A549 (cell line): ENCODE measurements around the gene POLD1. TPM values are rescaled to one million over a fixed set of nuclear protein-coding genes. Genes with fewer than 3 reads are reported as not detected.

Source experiments
- ATAC-seq, 2 experiments: fragments of 200-7000 bp in 1 of 2; fragments of >200 bp in 1 of 2; cut with Nextera tagmentation in 1 of 2; cut with Tn5 transposase in 1 of 2; 3 replicates each; pipeline versions ENCODE4 v1.8.0 to v1.9.1; 2018 to 2020; ENCODE audit warnings: mild to moderate bottlenecking in 1 of 2, moderate library complexity in 1 of 2
- CTCF ChIA-PET: fragments of 300-600 bp; sonication (Branson Sonifier 250); formaldehyde crosslinking; extraction: SDS; loops from one replicate; lab custom pipeline; 2021; ENCODE audit warnings: antibody characterized with exemption, inconsistent platforms; lab: Yijun Ruan, JAX
- POLR2A ChIA-PET: fragments of 350-600 bp; formaldehyde crosslinking; extraction: SDS; loops from one replicate; lab custom pipeline; 2021; ENCODE audit warnings: antibody characterized with exemption, inconsistent platforms; lab: Yijun Ruan, JAX
- DNase-seq, 2 experiments: peaks; one replicate each; pipeline versions ENCODE4 v3.0.0 to v3.0.0-alpha.2; 2011 to 2016; ENCODE audit warnings: low read depth in 1 of 2, low spot score in 1 of 2
- FAIRE-seq: peaks from 2 replicates; lab custom pipeline; 2011; peaks lifted over from hg19 to GRCh38; lab: Jason Lieb, UNC
- H3K27ac ChIP-seq, 2 experiments: fragments of >200 bp; sonication (Bioruptor Twin); formaldehyde crosslinking; 3 replicates each; pipeline ENCODE4 v1.5.1; 2016 to 2017
- H3K4me1 ChIP-seq: fragments of >200 bp; sonication (Bioruptor Twin); formaldehyde crosslinking; 3 replicates; pipeline ENCODE4 v1.6.1; 2016
- H3K4me2 ChIP-seq: fragments of >200 bp; sonication (Bioruptor Twin); formaldehyde crosslinking; 3 replicates; pipeline ENCODE4 v1.6.1; 2016
- H3K4me3 ChIP-seq: fragments of >200 bp; sonication (Bioruptor Twin); formaldehyde crosslinking; 3 replicates; pipeline ENCODE4 v1.5.1; 2016
- H3K9me3 ChIP-seq: fragments of >200 bp; sonication (Bioruptor Twin); formaldehyde crosslinking; 3 replicates; pipeline ENCODE4 v1.6.1; 2016
- CBX2 ChIP-seq: fragments of 200-600 bp; sonication (generic); IDR thresholded peaks from 2 replicates; pipeline ENCODE4 v1.6.1; 2016; ENCODE audit warnings: low read depth, mild to moderate bottlenecking, borderline replicate concordance
- EHF ChIP-seq: fragments of 250-450 bp; sonication (Bioruptor Pico); IDR thresholded peaks from 2 replicates; pipeline ENCODE4 v1.5.0; 2020; ENCODE audit warnings: mild to moderate bottlenecking
- ELK1 ChIP-seq: fragments of 150-350 bp; IDR thresholded peaks from 2 replicates; pipeline ENCODE4 v1.6.1; 2014; ENCODE audit warnings: low read depth, mild to moderate bottlenecking, low read length
- EP300 ChIP-seq, 2 experiments: fragments of >200 bp; sonication (Bioruptor Twin); formaldehyde crosslinking; IDR thresholded peaks; 2 replicates in 1 of 2; 3 replicates in 1 of 2; pipeline ENCODE4 v1.6.1; 2016 to 2017
- FOSL2 ChIP-seq, 2 experiments: fragments of 450-650 bp in 1 of 2; fragments of >200 bp in 1 of 2; sonication (Bioruptor Twin) in 1 of 2; formaldehyde crosslinking; IDR thresholded peaks; 2 replicates each; pipeline versions ENCODE4 v1.5.0 to v1.6.1; 2016 to 2020; ENCODE audit warnings: mild to moderate bottlenecking in 1 of 2, moderate library complexity in 1 of 2
- HEYL ChIP-seq: fragments of 250-450 bp; sonication (Bioruptor Pico); IDR thresholded peaks from 2 replicates; pipeline ENCODE4 v1.8.0; 2021; ENCODE audit warnings: mild to moderate bottlenecking, moderate library complexity
- HMGXB4 ChIP-seq: fragments of 250-450 bp; sonication (Bioruptor Pico); IDR thresholded peaks from 2 replicates; pipeline ENCODE4 v1.5.0; 2021; ENCODE audit warnings: mild to moderate bottlenecking, moderate library complexity, borderline replicate concordance
- HOXA7 ChIP-seq: fragments of 250-450 bp; sonication (Bioruptor Pico); IDR thresholded peaks from 2 replicates; pipeline ENCODE4 v1.5.0; 2020; ENCODE audit warnings: mild to moderate bottlenecking, moderate library complexity
- KDM1A ChIP-seq: fragments of 200-600 bp; sonication (generic); IDR thresholded peaks from 2 replicates; pipeline ENCODE4 v1.6.1; 2016; ENCODE audit warnings: low read depth, mild to moderate bottlenecking
- KDM5A ChIP-seq: fragments of 200-600 bp; sonication (generic); IDR thresholded peaks from 2 replicates; pipeline ENCODE4 v1.6.1; 2016; ENCODE audit warnings: antibody characterized with exemption, mild to moderate bottlenecking
- MAFK ChIP-seq: fragments of 450-650 bp; IDR thresholded peaks from 2 replicates; pipeline ENCODE4 v1.6.1; 2014; ENCODE audit not compliant: partially characterized antibody
- NPAS2 ChIP-seq: fragments of 250-450 bp; sonication (Bioruptor Pico); IDR thresholded peaks from 2 replicates; pipeline ENCODE4 v1.8.0; 2022; ENCODE audit warnings: mild to moderate bottlenecking, moderate library complexity, borderline replicate concordance
- NR3C1 ChIP-seq: fragments of >200 bp; sonication (Bioruptor Twin); formaldehyde crosslinking; IDR thresholded peaks from 3 replicates; pipeline ENCODE4 v1.6.1; 2017
- POLR2A ChIP-seq: IDR thresholded peaks from 2 replicates; pipeline ENCODE4 v1.6.1; 2012; ENCODE audit warnings: mild to moderate bottlenecking, low read length
- RNF2 ChIP-seq: fragments of 200-600 bp; sonication (generic); IDR thresholded peaks from 2 replicates; pipeline ENCODE4 v1.6.1; 2016; ENCODE audit warnings: low read depth, mild to moderate bottlenecking, antibody characterized with exemption, moderate library complexity, borderline replicate concordance
- SMC3 ChIP-seq: fragments of >200 bp; sonication (Bioruptor Twin); formaldehyde crosslinking; IDR thresholded peaks from 3 replicates; pipeline ENCODE4 v1.6.1; 2018; ENCODE audit warnings: inconsistent platforms
- SREBF2 ChIP-seq: fragments of 450-650 bp; IDR thresholded peaks from 2 replicates; pipeline ENCODE4 v1.6.1; 2014; ENCODE audit warnings: mild to moderate bottlenecking, moderate library complexity
- ZFP36 ChIP-seq: fragments of 450-650 bp; IDR thresholded peaks from 2 replicates; pipeline ENCODE4 v1.6.1; 2014; ENCODE audit warnings: borderline replicate concordance; ENCODE audit not compliant: partially characterized antibody
- ZSCAN20 ChIP-seq: fragments of 250-450 bp; sonication (Bioruptor Pico); IDR thresholded peaks from 2 replicates; pipeline ENCODE4 v1.8.0; 2022; ENCODE audit warnings: mild to moderate bottlenecking, moderate library complexity
- WGBS: methylation state at CpG from one replicate; pipeline ENCODE4 v1.1.6; 2017; ENCODE audit errors: missing lambda C conversion rate; 5-methylcytosine and 5-hydroxymethylcytosine counted together
- polyA plus RNA-seq, 4 experiments: library from polyadenylated mRNA; depleted of rRNA in 3 of 4; stranded (reverse); fragments of >200 nt; fragmentation: RNase III in 1 of 4; extraction: RNeasy Plus Mini Kit Qiagen cat#74134 plus additional on column Dnase treatment in 1 of 4; gene quantifications; 2 replicates in 3 of 4; 3 replicates in 1 of 4; pipeline ENCODE4 v1.2.3, GENCODE V29; 2011 to 2017
- TF ChIP-seq, protein P1 (sequence below): fragments of >200 bp; sonication (Bioruptor Twin); formaldehyde crosslinking; IDR thresholded peaks from 2 replicates; pipeline ENCODE4 v1.6.1; 2016
- TF ChIP-seq, protein P2 (sequence below): fragments of >200 bp; sonication (Bioruptor Twin); formaldehyde crosslinking; IDR thresholded peaks from 3 replicates; pipeline ENCODE4 v1.6.1; 2016
- TF ChIP-seq, protein P3 (sequence below): IDR thresholded peaks from 2 replicates; pipeline ENCODE4 v1.6.1; 2012

The POLD1 gene
- polyA plus RNA-seq, 2 of the 4 experiments (the other 2 are of a cell fraction), result 26.1 to 88.8 TPM

GRCh38 chr19:50362656-50363424 lies 21.3 kb upstream of the POLD1 start:
- Histone ChIP-seq H3K4me1 (0 out of 3 replicates have a peak, but pooled peaks cover 5% of the 10 kb centered on the region), H3K27ac (no peak overlapping the region), H3K9me3 (no peaks in the 10 kb centered on the region), H3K4me2 (no peak overlapping the region), H3K4me3 (no peak overlapping the region)
- POLR2A ChIA-PET, result no interaction called here
- WGBS, result 22% methylated on average over 11 of the region's 11 CpGs
- DNase-seq (no peak), FAIRE-seq (no peak), ATAC-seq (no peak)
- CTCF ChIA-PET, result interaction anchor here (0.9 to 12.4 kb wide), 11 partner anchors 10 to 421 kb away, joined by 3 to 175 read pairs (median 8); no protein-coding TSS in a partner anchor
- no peak for TF ChIP-seq SMC3
- TF ChIP-seq SREBF2, result no peak
- no peak for TF ChIP-seq MAFK

- Histone ChIP-seq H3K4me2 (no peak within 1 kb of the TSS), H3K4me3 (no peak within 1 kb of the TSS), H3K27ac (no peak within 1 kb of the TSS), H3K4me1 (peaks cover 9% of the 10 kb centered on the region), H3K9me3 (no peaks in the 10 kb centered on the region)
- POLR2A ChIA-PET, result no interaction called here
- ATAC-seq (no peak), DNase-seq (no peak), FAIRE-seq (no peak)
- WGBS, result 62% methylated on average over 11 of the region's 11 CpGs
- TF ChIP-seq HMGXB4 (CRISPR knock-in tag) (no peak), NPAS2 (CRISPR knock-in tag) (no peak), SREBF2 (no peak), HEYL (CRISPR knock-in tag) (no peak)
- CTCF ChIA-PET, result interaction anchor here (0.6 to 12.4 kb wide), 14 partner anchors 8 to 418 kb away, joined by 3 to 175 read pairs (median 4); partner anchors contain the start of genes NR1H2 and POLD1
Measured at GRCh38 chr19:50365434-50366306, 18.5 kb upstream of the POLD1 start, which contains the start of gene NAPSA. TSS of gene NAPSA (minus strand) at chr19:50365639. CDS start at chr19:50365621, 18 bp downstream.

- H3K4me2 ChIP-seq, result peak overlapping the region; percentile 86
- H3K9me3 ChIP-seq, result no peaks in the 10 kb centered on the region
- FAIRE-seq (peak; percentile 46), DNase-seq (peak; percentile 95 to 99), ATAC-seq (peak; percentile 95)
- H3K4me3 ChIP-seq, result peak overlapping the region; percentile 62
- CTCF ChIA-PET, result interaction anchor here (0.6 to 12.4 kb wide), 60 partner anchors 9 to 556 kb away, joined by 3 to 175 read pairs (median 5); partner anchors contain the start of genes JOSD2, KCNC3, MYBPC2 and POLD1
- H3K27ac ChIP-seq, result peak overlapping the region; percentile 85 to 87
- 2% methylated on average over 34 of the region's 34 CpGs for WGBS
- POLR2A ChIA-PET, result interaction anchor here (0.5 to 1.9 kb wide), 9 partner anchors 11 to 239 kb away, joined by 3 to 10 read pairs (median 3); partner anchors contain the start of gene POLD1
- peaks cover 5% of the 10 kb centered on the region for H3K4me1 ChIP-seq
- TF ChIP-seq NPAS2 (CRISPR knock-in tag) (no peak), HOXA7 (CRISPR knock-in tag) (no peak), KDM1A (no peak), KDM5A (no peak), EHF (CRISPR knock-in tag) (no peak), FOSL2 (IDR thresholded peaks at IDR 0.05) (no peak), FOSL2 (CRISPR knock-in tag; IDR thresholded peaks at IDR 0.05) (no peak), ZSCAN20 (CRISPR knock-in tag) (no peak), RNF2 (no peak), EP300 (IDR thresholded peaks at IDR 0.05) (no peak), POLR2A (peak; percentile 79), CBX2 (no peak), ELK1 (no peak), ZFP36 (no peak), NR3C1 (no peak)
- TF ChIP-seq, protein P1, sequence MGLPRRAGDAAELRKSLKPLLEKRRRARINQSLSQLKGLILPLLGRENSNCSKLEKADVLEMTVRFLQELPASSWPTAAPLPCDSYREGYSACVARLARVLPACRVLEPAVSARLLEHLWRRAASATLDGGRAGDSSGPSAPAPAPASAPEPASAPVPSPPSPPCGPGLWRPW, result no peak
- TF ChIP-seq, protein P2, sequence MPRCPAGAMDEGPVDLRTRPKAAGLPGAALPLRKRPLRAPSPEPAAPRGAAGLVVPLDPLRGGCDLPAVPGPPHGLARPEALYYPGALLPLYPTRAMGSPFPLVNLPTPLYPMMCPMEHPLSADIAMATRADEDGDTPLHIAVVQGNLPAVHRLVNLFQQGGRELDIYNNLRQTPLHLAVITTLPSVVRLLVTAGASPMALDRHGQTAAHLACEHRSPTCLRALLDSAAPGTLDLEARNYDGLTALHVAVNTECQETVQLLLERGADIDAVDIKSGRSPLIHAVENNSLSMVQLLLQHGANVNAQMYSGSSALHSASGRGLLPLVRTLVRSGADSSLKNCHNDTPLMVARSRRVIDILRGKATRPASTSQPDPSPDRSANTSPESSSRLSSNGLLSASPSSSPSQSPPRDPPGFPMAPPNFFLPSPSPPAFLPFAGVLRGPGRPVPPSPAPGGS, result 0 out of 3 replicates have a peak, but pooled peaks have one; percentile 55
- TF ChIP-seq, protein P3, sequence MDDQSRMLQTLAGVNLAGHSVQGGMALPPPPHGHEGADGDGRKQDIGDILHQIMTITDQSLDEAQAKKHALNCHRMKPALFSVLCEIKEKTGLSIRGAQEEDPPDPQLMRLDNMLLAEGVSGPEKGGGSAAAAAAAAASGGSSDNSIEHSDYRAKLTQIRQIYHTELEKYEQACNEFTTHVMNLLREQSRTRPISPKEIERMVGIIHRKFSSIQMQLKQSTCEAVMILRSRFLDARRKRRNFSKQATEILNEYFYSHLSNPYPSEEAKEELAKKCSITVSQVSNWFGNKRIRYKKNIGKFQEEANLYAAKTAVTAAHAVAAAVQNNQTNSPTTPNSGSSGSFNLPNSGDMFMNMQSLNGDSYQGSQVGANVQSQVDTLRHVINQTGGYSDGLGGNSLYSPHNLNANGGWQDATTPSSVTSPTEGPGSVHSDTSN, result no peak
Measured at GRCh38 chr19:50368649-50369570, 15.2 kb upstream of the POLD1 start.
